GM12891 (cell line): ENCODE measurements around the gene ADD2.

Source experiments
- POLR2A ChIP-seq: IDR thresholded peaks from 2 replicates; pipeline ENCODE4 v1.6.1; 2011; ENCODE audit warnings: low read depth, low read length, control low read depth
- POLR2AphosphoS5 ChIP-seq: IDR thresholded peaks from 2 replicates; pipeline ENCODE4 v1.6.1; 2011; ENCODE audit warnings: low read depth, low read length, control low read depth
- POU2F2 ChIP-seq: IDR thresholded peaks from 2 replicates; pipeline ENCODE4 v1.6.1; 2011; ENCODE audit warnings: low read depth, mild to moderate bottlenecking, control low read depth, low read length, moderate library complexity
- SPI1 ChIP-seq: IDR thresholded peaks from 2 replicates; pipeline ENCODE4 v1.6.1; 2011; ENCODE audit warnings: low read depth, low read length, control low read depth
- TAF1 ChIP-seq: IDR thresholded peaks from 2 replicates; pipeline ENCODE4 v1.6.1; 2011; ENCODE audit warnings: low read depth, low read length, control low read depth

GRCh38 chr2:70748002-70748784 is 19.8 kb downstream of the ADD2 start:
- TF ChIP-seq POLR2AphosphoS5 (no peak), POLR2A (no peak), SPI1 (no peak), TAF1 (no peak), POU2F2 (no peak)
